ENCODE measurements around the gene SEPSECS.

The SEPSECS gene
- long read RNA-seq, donor 1, full-length matches to known transcripts = 2 of 2 reads
- long read RNA-seq, donor 1, partial matches to known transcripts = 0 of 2 reads
- long read RNA-seq, donor 1, other reads (novel, unspliced or antisense) = 0 of 2 reads
- long read RNA-seq, donor 2 = 0 reads
- long read RNA-seq, donor 3, partial matches to known transcripts = 0 of 1 reads
- long read RNA-seq, donor 3, other reads (novel, unspliced or antisense) = 0 of 1 reads
- long read RNA-seq, donor 4, full-length matches to known transcripts = 2 of 2 reads
- long read RNA-seq, donor 4, partial matches to known transcripts = 0 of 2 reads
- long read RNA-seq, donor 4, other reads (novel, unspliced or antisense) = 0 of 2 reads
- long read RNA-seq, donor 5, full-length matches to known transcripts = 1 of 1 reads
- long read RNA-seq, donor 5, partial matches to known transcripts = 0 of 1 reads
- long read RNA-seq, donor 5, other reads (novel, unspliced or antisense) = 0 of 1 reads
- long read RNA-seq, donor 6, full-length matches to known transcripts = 4 of 4 reads
- long read RNA-seq, donor 6, partial matches to known transcripts = 0 of 4 reads
- long read RNA-seq, donor 6, other reads (novel, unspliced or antisense) = 0 of 4 reads
- long read RNA-seq, donor 7 = 0 reads
- long read RNA-seq, donor 8, partial matches to known transcripts = 0 of 1 reads
- long read RNA-seq, donor 8, other reads (novel, unspliced or antisense) = 0 of 1 reads

DNA sequence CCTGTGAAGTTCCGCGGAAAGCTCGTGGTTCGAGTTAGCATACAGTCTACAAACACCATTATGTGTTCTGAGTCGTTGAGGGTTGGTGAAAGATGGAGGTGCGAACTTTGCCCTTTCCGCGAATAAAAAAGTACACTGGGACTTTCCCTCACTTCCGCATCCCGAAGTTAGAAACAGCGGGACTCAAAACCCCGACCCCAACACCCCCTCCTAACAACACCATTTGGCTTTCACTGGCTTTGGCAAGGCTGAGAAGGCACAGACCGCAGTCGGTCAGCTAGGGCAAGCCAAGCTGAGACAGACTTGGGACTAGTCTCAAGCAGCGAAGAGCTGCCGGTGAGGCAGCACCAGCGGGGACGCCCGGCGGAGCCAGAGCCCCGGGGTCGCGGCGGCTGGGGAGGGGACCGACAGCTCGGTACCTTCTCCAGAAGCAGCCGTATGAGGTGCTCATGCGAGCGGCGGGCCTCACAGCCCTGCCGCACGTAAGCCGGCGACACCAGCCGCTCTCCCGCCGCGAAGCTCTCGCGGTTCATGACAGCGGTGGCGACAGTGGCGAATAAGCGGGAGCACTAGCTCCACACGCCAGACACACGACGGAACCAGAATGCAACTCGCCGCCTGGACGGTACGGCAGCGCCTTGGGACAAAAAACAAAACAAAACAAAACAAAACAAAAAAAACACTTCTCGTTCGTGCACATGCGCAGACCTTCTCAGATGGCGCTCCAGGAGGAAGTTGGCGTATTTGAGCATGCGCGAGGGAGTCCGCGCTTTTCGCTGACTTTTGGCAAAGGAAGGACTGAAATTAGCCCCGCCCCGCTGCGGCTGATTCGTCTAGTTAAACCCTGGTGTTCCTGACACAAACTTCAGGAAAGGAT is at the start of gene SEPSECS:
Gene SEPSECS, minus strand, starts transcription at position 613 of the 877 bp plus-strand sequence. Its CDS starts 80 bp downstream, at position 533.
- peak; percentile 97 for DNase-seq

DNA sequence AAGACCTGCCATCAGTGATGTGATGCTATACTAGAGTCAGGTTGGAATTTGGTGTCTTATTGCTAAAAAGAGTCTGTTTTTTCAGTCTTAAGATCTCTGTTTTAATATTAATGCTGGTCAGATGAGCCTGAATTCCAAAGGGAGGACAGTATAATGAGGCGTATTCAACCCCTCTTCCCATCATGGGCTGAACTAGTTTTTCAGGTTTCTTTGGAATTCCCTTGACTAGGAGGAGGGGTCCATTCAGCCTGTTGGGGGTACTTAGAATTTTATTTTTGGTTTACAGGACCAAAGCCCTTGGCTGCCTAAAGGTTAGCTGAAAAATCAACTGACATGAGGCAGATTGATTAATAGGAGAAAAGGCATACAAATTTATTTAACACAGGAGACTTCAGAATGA is 49.5 kb upstream of the SEPSECS start:
- no peak for DNase-seq

- no peak for DNase-seq
Measured at GRCh38 chr4:25207997-25208396, 47.7 kb upstream of the SEPSECS start.

- DNase-seq = no peak
Measured at GRCh38 chr4:25198713-25199112, 38.5 kb upstream of the SEPSECS start.

DNA sequence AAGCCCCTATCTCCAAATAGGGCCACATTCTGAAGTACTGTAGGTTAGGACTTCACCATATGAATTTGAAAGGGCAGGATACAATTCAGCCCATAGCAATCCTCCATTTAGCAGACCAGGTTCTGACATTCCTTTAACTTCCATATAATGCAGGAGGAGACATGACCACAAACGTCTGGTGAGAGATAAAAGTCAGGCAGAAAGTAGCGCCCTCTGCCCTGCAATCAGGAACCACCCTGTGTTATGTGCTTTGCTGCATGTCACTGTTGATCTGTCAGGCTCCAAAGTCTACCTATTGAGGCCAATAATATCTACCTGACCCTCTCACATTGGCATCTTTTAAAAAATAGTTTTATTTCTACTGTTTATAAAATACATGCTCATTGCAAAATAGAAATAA is 30.2 kb upstream of the SEPSECS start:
- DNase-seq = no peak

DNA sequence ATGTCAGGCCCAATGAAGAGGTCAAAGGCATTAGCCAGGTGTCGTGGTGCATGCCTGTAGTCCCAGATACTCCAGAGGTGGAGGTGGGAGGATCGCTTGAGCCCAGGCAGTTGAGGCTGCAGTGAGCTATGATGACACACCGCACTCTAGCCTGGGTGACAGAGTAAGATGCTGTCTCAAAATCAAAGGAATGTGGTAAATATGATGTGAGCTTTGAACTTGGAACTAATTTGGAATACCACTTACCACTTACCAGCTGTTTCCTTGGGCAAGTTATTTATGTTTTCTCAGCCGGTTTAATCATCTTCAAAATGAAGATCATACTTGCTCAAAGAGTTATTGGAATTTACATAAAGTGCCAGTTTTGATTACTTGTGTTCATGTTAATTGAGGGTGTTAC is 23.8 kb upstream of the SEPSECS start:
- DNase-seq = no peak

DNA sequence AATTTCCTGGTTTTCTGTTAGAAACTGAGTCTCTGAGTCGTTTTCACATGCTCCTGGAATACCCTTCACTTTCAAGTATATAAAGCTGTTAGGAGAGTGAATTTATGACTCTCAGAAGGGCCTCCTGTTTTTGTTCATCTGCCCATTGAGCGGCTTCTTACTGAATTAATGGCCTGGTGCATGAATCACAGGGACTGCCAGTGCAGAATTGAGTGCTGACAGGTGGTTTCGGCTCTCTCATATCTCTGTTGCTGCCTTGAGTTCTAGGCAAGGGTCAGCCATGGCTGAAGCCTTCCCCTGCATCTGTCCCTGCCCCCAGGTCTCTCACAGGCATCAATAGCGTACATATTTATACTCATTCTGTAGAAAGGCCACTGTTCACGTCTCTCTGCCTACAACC is 22.7 kb upstream of the SEPSECS start:
- no peak for DNase-seq

GRCh38 chr4:25180524-25181131 is 20.4 kb upstream of the SEPSECS start:
- DNase-seq = no peak

GRCh38 chr4:25178838-25179261 is 18.6 kb upstream of the SEPSECS start:
- no peak for DNase-seq

- DNase-seq = no peak
Measured at GRCh38 chr4:25177147-25177546, 16.9 kb upstream of the SEPSECS start.

DNA sequence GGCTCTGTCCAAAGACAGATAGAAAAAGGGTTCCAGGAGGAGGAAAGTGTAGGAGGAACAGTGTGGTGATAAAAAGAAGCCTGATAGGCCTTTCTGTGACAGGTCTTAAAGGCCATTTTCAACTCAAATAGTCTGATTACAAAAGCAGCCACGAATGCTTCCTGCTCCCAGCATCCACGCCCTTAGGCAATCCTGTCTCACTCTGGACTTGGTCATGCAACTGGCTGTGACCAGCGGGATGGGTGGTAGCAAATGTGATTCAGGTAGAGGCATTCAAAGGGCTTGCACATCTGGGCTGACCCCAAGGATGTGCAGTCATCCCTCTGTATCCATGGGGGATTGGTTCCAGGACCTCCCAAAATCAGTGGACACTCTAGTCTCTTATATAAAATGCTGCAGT is 14.4 kb upstream of the SEPSECS start:
- DNase-seq = no peak

DNA sequence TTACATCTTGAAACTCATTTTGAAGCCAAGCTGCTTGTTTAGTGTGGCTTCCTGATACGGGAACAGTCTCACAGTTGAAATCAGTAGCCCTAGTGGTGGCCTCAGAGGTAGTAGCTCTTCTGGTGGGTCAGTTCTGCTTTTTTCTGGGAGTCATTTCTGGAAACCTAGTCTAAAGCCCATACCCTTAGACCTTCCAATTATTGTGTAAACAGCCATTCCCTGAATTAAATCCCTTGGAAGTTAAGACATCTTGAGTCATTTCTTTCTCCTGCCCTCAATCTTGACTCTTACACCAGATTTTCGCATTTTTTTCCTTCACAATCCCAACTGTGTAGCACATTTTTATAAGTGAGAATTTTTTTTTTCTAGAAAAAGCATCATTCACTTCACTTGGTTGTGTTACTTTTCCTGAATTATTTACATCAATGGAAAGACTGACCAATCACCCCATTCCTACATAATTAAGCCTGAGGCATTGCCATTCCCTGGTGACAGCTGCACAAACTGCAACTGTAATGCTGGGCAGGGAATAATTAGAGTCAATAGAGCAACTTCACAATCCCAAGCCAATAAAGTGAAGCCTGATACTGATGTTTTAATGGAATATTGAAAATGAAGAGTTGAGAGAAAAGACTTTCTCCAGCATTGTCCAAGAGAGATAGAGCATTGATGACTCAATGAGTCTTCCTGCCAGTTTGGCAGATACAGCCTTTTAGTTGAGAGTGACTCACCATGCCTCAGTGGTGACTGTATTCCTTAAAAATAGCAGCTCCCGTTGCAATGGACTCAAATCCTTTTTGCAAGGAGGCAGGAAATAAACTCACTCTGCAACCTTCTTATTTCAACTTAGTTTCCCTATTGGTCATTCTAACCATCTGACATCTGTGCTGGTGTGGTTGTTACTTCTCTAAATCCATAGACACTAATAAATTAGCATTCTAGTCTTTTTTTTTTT is 13.0 kb upstream of the SEPSECS start:
- DNase-seq = no peak

- no peak for DNase-seq
Measured at GRCh38 chr4:25171201-25171865, 11.1 kb upstream of the SEPSECS start.

- no peak for DNase-seq
Measured at GRCh38 chr4:25169446-25169845, 9.2 kb upstream of the SEPSECS start.

DNA sequence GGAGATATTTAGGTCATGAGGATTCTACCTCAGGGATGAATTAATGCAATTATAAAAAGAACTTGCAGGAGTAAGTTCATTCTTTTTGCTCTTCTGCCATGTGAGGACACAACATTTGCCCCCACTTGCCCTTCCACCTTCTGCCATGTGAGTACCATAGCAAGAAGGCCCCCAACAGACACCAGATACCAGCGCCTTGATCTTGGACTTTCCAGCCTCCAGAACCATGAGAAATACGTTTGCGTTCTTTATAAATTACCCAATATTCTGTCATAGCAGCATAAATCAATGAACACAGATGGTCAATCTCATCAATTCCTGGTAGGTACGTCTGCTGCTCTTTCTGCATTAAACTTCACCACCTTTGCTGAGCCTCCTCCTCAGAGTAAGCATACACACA is 5.7 kb upstream of the SEPSECS start:
- no peak for DNase-seq

DNA sequence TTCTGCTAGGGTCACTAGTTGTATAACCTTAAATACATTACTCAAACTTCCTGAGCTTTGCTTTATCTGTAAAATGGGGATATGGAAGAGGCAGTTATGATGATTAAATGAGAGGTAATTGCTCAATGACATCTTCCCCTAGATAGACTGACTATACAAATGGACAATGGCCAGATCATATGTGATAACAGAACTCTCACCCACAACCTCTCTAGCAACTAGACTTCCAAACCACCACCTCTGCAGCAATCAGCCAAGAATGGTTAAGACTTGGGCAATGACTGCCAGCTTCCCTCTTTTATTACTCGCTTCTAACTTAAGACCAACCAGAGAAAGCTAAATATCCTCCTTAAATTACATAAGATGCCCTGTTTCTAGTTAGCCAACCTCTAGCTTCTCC is 2.9 kb upstream of the SEPSECS start:
- DNase-seq = no peak

GRCh38 chr4:25162566-25162965 is 2.3 kb upstream of the SEPSECS start:
- DNase-seq = no peak

- no peak for DNase-seq
Measured at GRCh38 chr4:25161593-25161950, 1.3 kb upstream of the SEPSECS start.

- no peak for DNase-seq
Measured at GRCh38 chr4:25160714-25161592, 704 bp upstream of the SEPSECS start.

DNA sequence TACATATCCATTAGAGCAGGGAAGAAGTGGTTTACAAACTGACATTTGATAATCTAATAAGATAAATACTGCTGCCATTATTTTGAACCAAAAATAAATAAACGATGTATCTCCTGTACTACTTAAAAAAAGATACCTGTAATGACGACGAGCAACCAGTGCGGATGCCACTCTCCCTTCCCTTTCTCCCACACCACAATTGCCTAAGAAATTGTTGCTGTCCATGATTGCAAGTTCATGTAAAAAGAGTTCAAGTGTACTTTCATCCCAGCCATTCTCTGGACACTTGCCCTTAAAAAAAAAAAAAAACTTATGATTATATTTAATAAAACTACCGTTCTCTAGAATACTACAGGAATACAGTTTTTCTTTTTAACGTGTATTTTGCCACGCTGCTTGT is 1.4 kb downstream of the SEPSECS start:
- DNase-seq = no peak
